Activated CD4-positive, CD25-positive, alpha-beta regulatory T cell (primary cell): ENCODE measurements around the gene INAVA.
"Not testable (repeated sequence)": the region's sequence is repeated elsewhere in the genome, so short reads cannot be mapped to it uniquely, and the experiment has no call there.

Experiments
- DNase-seq, 4 experiments: peaks; one replicate each; lab custom pipeline; 2025; lab: John Stamatoyannopoulos, UW

Gene INAVA

GRCh38 chr1:200899015-200899386 lies 4.3 kb downstream of the INAVA start:
- no peak for DNase-seq

- no peak for DNase-seq
These were observed 4.8 kb downstream of the INAVA start for GRCh38 chr1:200899451-200899915.

GRCh38 chr1:200899954-200900867 lies 5.5 kb downstream of the INAVA start:
- no peak for DNase-seq

GRCh38 chr1:200900877-200901276 lies 6.2 kb downstream of the INAVA start:
- no peak for DNase-seq

- no peak for DNase-seq
These were observed 6.7 kb downstream of the INAVA start for GRCh38 chr1:200901350-200901749.

- DNase-seq, result no peak
These were observed 7.2 kb downstream of the INAVA start for GRCh38 chr1:200901796-200902444.

- DNase-seq, result no peak
These were observed 9.1 kb downstream of the INAVA start for GRCh38 chr1:200903793-200904192.

GRCh38 chr1:200904772-200905171 lies 10.1 kb downstream of the INAVA start:
- DNase-seq, result no peak

GRCh38 chr1:200905411-200906052 lies 10.8 kb downstream of the INAVA start:
- no peak for DNase-seq

GRCh38 chr1:200906491-200906890 lies 11.8 kb downstream of the INAVA start:
- DNase-seq, result no peak

GRCh38 chr1:200907611-200908097 lies 13.0 kb downstream of the INAVA start:
- no peak for DNase-seq

GRCh38 chr1:200908191-200908868 lies 13.6 kb downstream of the INAVA start:
- no peak for DNase-seq

- no peak for DNase-seq
These were observed 14.4 kb downstream of the INAVA start for GRCh38 chr1:200909071-200909470.

- no peak for DNase-seq
These were observed 15.1 kb downstream of the INAVA start for GRCh38 chr1:200909757-200910239.

GRCh38 chr1:200911361-200911760 lies 16.7 kb downstream of the INAVA start:
- DNase-seq, result no peak

GRCh38 chr1:200911936-200912335 lies 17.2 kb downstream of the INAVA start:
- DNase-seq, result not testable (repeated sequence)

GRCh38 chr1:200912737-200913407 lies 18.2 kb downstream of the INAVA start:
- DNase-seq, result no peak

GRCh38 chr1:200916152-200916551 lies 21.5 kb downstream of the INAVA start:
- no peak for DNase-seq

- no peak for DNase-seq
These were observed 22.0 kb downstream of the INAVA start for GRCh38 chr1:200916681-200917080.

- no peak for DNase-seq
These were observed 22.7 kb downstream of the INAVA start for GRCh38 chr1:200917291-200917817.

- no peak for DNase-seq
These were observed 23.3 kb downstream of the INAVA start for GRCh38 chr1:200918006-200918405.
